Measurements from ENCODE around the gene DLG1.

DLG1 gene

DNA sequence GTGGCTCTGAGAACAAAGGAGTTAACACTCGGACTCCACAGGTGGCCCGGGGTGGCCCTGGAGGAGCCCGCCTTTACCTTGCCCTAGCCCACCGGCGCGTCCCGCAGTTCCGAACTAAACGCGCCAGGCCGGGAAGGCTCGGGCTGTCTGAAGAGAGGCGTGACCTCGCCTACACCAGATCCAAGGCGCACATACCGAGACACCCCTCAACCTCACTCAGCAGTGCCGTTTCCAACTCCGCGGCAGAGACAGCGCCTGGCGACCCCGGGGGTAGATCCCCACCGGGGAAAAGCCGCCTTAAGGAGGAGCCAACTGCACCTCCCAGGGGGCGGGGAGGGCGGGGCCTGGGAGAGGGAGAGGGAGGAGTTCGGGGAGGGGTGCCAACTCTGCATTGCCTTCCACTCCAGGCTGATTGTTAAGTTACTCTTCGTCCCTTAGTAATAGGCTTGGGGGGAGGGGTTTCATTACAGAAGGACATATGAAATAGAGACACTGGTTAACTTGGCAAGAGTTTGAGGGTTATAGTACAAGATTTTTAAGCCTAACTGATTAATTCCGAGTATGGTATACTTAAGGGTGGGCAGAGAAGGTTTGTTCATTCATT lies at the start of gene DLG1:
Gene DLG1 (minus strand): TSS at position 272 of the 604 bp plus-strand sequence. CDS start 1,408 bp downstream, outside the sequence.
- peak; percentile 65 for DNase-seq (ENCODE audit: low spot score)

DNA sequence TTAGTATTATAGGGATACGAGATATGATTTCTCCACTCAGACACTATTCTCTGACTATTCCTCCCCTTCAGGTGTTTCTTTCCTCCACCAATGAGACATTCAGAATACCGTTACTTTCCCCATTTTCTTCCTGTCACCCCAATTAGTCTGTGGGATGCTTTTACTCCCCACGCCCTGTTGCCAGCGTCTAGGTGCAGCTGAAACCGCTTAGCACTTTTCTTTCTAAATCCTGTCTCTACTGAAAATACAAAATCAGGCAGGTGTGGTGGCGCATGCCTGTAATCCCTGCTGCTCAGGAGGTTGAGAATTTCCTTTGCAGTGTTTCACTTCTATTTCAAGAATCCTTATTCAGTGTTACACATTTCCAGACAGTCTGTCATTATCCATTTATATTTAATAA lies 49.6 kb upstream of the DLG1 start:
- DNase-seq (ENCODE audit: low spot score) = no peak

DNA sequence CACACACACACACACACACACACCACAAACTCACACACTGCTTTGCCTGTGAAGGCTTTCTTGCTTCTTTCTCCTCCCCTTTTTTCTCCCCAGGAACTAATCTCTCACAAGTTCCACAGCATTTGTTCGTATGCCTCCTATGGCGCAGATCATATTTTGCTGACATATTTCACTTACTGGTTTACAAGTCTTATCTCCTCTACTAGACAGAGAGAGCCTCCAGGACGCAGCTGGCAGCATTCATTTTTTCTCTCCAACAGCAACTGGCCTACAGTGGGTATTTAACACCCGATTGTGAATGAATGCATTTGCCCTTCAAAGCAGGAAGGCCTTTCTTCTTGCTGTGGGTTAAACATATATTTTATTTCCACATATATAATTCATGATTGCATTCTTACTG lies 47.0 kb upstream of the DLG1 start:
- no peak for DNase-seq (ENCODE audit: low spot score)

DNA sequence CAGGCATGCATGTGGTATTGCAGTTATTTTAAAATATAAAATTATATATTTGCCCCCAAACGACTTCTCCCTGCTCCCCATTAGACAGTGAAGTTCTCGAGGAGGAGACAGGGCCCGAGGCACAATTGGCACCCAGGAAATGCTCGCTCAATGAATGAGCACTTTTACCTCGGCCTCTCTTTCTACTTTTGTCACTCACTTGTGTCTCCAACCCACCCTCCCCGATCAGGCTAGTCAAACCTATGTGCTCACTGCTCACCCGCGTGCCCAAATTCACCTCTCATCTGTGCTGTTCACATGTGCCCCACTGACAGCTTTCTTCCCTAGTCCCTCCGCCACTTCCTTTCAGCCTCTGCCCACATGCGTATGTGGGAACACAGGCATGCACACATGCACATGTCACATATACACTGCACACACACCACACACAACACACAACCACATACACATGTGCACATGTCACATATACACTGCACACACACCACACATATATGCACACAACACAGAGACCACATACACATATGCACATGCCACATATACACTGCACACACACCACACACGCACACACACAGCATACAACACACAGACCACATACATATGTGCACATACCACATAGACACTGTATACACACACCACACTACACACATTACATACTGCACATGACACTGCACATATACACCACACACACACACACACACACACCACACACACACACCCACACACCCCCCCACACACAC lies 46.3 kb upstream of the DLG1 start:
- no peak for DNase-seq (ENCODE audit: low spot score)

DNA sequence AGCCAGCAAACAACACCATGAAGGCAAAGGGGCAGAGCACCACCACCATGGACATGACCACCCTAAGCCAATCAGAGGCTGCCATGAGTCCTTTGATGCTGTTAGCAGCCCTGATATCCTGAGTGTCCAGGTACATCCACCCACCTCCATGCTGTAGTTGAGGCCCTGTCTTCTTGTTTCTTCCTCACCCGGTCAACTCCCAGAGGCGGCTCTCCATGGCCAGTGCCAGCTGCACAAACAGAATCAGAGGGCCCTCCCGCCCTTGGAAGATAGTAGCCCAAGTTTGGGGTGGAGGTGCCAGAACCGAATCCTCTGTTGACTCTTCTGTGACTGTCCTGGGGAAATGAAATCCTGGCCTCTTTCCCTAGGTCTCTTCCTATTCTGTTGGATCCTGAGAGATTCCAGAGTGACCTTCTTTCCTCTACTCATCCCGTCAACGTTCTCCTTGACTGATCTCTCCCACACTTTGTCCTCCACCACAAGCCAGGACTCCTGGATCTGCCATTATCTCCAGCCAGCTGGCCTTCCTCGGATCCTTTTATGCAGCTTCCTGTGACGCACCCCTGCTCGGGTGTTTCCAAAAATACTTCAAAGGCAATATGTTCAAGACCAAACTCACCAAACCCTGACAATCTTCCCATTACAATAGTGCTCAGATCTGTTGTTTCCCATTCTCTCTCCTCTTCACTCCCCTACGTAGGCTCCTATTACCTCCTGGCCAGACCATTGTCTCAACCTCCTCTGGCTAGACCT lies 45.4 kb upstream of the DLG1 start:
- no peak for DNase-seq (ENCODE audit: low spot score)

DNA sequence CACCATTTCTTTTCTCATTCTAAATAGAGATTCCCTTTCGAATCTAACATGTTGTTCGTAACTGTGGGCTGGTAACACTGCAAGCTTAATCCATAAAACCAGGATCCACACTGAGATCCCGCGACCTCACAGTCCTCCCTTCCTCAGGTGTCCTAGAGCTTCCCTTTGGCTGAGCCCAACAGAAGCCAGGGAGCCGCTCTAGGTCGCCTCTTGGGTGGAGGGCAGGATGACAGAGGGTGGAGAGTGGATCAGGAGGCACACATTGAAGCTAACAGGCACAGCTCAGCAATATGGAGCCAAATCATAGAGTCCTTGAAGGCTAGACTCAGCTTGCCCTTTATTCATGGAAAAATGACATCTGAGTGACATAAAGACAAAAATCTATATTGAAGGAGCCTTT lies 44.7 kb upstream of the DLG1 start:
- no peak for DNase-seq (ENCODE audit: low spot score)

DNA sequence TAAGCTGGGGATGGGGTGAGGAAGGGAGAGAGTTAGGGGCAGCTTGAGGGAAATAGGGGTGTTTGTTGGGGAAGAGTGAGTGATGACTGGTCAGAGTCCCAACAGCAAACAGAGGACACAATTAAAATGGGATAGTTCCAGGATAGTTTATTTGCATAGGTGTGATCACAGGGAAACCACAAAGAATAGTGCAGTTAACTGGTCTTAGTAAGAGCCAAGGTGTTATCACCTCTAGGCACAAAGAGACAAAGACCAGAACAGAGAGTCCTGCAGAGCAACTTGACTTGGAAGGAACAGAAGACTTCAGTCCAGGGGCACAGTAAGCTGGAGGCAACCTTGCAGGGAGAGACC lies 42.1 kb upstream of the DLG1 start:
- no peak for DNase-seq (ENCODE audit: low spot score)

DNA sequence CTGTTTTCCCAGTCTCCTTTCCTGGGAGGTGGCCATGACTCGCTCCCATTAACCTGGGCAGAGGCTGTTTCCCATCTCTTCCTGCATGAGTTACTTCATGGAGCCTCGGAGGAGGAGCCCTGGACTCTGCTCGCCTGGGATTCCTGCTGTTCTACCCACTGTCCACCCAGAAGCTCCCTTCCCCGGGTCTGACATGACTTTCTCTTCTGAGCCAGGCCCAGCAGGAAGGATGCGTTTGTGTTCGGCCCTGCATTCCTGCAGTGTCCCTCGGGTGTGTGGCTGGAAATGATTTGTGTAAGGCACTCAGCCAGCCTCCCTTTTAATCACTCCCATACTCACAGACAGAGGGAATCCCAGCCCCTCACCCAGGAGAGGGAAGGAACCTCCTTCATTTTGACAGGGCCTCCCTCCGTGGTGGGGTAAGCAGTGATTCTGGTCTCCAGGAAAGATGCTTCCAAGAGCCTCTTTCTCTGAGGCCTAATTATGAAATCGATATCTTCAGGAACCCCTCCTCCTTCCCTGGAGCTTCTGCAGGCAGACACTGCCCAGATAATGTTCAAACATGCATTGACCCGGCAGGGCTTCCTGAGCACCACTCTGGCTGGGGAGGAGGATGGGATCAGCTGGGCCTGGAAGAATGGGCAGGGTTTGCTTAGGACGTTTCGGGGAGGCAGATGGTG lies 41.6 kb upstream of the DLG1 start:
- no peak for DNase-seq (ENCODE audit: low spot score)

DNA sequence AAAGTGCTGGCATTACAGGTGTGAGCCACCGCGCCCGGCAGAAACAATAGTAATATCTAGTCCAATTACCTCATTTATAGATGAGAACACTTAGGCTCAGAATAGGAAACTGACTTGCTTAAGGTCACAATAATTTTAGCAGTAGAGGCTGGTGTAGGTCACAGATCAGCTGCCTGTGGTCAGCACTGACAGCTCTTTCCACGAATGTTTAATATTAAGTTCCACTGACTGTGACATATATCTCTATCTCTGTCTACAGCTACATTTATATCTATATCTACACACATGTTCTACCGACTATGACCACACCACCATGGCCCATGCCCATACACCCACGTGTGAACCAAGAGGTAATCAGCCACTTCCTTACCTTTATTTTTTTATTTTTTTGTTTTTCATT lies 40.2 kb upstream of the DLG1 start:
- DNase-seq (ENCODE audit: low spot score) = no peak

DNA sequence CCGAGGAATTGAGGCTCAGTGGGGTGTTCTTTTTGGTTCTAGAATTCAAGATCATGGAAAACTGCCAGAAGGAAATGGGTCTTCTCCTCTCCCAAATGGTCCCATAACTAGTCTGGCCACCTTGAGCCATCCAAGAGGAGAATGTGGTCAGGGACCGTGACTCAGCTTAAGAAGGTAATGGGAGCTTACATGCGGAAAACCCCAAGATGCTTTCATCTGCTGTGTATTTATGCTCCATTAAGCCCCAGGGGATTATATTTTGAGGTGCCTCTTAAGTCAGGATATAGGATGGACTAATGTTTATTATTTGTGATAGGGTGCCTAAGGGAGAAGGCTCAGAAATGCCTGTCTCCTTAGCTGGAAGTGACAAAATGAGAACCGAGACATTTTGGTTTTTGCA lies 39.2 kb upstream of the DLG1 start:
- no peak for DNase-seq (ENCODE audit: low spot score)

DNA sequence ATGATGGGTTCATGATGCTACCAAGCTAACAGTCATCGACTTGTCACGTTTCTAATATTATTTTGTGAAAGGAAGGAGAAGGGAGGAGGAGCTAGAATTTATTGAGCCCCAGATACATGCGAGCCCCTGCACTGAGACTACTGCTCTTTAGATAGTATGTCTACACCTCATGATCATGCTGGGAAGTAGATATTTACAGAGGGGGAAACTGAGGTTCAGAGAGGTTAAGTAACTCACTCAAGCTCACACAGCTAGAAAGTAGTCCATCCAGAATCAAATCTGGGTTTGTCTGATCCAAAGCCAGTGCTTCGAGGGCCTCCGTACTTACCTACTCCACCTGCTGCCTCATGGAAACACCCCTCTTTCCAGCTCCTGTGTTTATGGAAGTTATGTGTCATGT lies 38.8 kb upstream of the DLG1 start:
- no peak for DNase-seq (ENCODE audit: low spot score)

DNA sequence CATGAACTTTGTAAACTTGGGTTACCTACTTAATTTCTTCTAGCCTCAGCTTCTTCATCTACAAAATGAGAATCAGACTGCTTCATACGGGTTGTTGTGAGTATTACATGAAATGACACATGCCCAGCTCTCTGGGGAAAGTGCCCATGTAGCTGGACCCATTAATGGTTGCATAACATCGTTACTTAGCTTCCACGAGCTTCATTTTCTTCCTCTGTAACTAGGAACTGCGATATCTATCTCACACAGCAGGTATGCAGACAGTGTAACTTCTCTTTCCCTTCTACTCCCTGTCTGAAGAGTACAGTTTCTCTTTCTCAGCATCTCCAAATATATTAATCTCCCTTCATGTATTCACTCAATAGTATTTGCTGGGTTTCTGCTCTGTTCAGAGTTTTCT lies 37.9 kb upstream of the DLG1 start:
- no peak for DNase-seq (ENCODE audit: low spot score)

DNA sequence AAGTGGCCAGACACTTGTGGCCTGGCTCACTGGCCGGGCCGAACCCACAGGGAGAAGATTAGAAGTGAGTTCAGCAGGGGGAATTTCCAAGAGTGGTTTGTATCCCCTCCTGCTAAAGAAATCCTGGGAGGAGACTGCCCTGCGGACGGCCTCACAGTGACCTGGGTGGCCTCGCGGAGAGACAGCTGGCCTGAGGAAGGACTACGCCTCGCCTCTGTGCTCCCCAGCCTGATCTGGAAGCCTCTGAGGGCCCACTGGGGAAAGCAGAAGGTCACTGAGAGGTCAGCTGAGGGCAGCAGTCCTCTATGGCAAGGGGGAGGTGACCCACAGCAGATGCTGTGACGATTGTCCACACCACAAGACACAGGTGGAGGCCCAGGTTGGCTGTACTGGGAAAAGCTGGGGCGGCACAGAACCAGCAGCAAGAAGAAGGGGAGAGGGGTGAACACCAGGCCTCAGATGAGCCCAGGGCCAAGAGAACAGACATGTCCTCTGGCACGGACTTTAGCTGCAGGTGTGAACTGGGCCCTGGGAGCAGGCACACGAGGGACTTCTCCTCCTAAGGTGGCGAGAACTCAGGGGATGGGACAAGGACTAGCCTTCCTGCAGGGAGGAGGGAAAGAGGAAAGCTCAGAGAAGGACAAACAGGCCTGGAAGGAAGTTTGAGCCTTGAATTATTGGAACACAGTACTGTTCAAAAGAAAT lies 37.2 kb upstream of the DLG1 start:
- no peak for DNase-seq (ENCODE audit: low spot score)

DNA sequence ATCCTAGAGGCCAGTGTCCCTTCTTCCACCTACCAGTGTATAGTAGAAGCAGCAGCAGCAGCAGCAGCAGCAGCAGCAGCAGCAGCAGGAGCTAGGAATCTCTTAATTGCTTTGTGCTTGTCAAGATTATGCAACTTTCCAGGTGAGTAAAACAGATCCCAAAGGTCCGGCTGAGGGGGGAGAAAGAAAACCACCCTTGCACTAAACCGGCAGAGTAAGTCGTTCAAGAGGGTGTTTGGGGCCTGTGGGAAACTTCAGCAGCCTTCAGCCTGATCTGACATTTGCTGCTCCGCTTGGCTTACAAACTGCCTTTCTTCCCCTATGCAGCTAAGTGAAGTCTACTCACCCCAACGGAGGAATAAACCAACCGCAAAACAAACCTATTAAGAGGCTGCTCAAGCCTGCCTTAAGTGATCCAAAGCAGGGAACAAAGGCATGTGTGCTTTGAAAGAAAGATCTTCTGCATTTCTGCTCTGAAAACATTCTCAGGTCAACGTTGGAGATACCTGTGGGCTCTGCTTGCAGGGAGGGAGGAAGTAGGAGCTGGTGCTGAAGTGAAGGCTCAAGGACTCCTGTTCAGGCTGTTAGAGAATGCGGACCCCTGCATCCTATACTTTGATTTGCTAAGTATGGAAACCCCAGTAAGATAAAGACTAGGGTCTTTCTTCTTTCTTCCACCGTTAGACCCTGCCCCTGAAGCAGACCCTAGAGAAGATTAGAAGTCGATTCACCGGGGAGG lies 35.7 kb upstream of the DLG1 start:
- no peak for DNase-seq (ENCODE audit: low spot score)

DNA sequence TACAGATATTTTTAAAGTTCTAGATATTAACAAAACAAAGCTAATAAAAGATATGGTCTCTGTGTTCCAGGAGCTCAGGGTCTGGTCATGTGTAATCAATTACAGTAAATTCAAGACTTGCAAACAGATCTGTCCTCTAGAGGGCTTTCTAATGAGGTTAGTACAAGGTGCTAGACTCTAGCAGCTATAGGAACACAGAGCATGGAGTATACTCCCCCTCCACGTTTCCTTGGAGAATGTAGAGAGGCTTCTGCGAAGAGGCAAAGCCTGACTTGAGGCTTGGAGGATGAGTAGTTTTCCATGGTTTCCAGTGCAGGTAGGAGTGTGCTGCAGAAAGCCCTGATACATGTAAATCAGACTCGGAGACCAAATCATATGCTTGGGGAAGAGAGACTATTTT lies 32.7 kb upstream of the DLG1 start:
- DNase-seq (ENCODE audit: low spot score) = no peak

DNA sequence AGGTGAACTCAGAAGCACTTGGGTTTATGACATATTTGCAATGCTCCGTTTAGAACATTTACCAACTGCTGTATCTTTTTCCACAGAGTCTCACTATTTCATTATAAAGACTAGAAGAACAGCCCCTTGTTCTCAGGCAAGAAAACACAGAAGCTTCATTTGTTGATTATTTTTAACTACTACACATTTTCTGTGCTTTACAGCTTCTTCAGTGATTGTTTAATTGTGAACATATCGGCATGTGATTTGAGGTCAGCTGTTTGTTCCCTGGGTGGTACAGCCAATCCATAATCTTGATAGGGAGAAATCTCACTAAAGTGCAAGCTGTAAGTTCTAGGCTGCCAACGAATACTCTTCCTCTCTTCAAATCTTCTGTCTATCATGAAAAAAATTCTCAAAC lies 31.0 kb upstream of the DLG1 start:
- no peak for DNase-seq (ENCODE audit: low spot score)

DNA sequence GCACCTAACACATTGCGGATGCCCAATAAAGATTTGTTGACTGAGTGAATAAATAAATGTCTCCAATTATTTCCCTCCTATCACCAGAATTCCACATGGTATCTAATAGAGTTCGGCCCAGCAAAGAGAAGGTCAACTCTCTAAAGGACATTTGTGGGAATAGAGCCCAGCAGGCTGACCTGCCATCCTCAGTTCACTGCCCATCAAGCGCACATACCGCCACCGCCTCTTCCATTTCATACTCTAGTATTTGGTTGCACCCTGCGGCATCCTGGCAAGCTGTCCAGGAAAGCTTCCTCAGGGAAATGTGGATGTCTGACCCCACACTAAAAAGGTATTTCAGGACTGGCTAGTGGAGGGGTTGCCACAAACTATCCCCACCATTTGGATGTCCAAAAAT lies 29.8 kb upstream of the DLG1 start:
- no peak for DNase-seq (ENCODE audit: low spot score)

DNA sequence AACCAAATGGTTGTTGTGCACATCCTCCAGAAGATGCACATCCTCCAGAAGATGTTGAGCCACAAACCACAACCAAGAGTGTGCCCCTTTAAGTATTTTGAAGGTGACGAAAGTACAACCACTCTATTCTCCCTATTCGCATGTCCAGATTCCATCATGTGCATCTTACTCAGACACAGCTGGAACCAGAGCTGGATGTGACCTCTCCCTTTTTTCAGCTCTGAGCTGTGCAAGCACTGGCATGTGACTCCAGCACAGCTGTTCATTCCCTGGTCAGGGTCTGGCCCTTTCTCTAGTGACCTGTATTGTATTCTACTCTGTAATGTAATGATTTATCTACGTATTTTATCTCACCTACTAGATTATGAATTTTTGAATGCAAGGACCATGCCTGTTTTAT lies 29.3 kb upstream of the DLG1 start:
- no peak for DNase-seq (ENCODE audit: low spot score)

DNA sequence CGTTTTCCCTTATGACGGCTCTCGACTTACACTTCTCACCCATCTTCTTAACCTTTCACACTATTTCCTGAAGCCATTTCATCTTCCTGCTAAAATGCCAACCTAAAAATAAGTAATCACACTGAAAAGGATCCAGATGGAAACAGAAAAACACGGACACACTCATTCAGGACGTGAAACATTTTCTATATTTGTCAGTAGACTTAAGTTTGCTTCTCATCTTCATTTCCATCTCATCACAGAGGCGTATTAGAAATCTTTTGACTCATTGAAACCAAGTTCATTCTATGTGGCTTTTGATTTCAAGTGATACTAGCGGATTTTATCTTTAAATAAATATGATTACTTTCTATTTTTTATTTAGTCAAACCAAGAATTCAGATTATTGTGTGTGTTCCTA lies 27.4 kb upstream of the DLG1 start:
- no peak for DNase-seq (ENCODE audit: low spot score)

DNA sequence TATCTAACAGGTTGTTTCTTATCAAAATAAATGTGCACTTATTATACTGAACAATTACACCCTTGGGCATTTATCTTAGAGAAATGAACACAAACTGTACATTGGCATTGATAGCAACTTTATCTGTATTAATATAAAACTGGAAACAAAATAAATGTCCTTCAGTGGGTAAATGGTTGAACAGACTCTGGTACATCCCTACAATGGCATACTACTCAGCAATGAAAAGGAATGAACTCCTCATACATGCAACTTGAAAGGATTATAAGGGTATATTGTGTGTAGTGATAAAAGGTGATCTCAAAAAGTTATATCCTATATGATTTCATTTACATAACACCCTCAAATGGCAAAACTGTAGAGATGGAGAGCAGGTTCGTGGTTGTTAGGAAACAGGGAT lies 23.7 kb upstream of the DLG1 start:
- no peak for DNase-seq (ENCODE audit: low spot score)

DNA sequence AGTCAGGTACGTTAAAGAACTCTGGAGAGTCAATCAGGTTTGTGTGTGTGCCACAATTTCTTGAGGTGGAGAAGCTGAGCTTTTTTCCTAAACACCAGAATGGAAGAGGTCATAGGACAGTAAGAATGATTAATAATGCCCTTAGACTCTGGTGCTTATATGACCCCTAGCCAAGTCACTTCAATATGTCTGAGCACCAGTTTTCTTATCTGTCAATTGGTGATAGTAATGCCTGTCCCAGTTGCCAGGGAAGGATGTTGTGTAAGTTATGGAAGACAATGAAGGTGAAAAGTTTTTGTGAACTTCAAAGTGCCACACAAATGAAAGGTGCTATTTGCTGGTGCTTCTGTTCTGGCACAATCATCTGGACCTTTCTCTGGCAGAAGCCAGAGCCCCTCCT lies 22.2 kb upstream of the DLG1 start:
- no peak for DNase-seq (ENCODE audit: low spot score)
